ENCODE data around the gene MBD3L1.

MBD3L1 gene

GRCh38 chr19:8880868-8881488, 48.8 kb downstream of the MBD3L1 start:
- no peak for DNase-seq (ENCODE audit: low read depth)

- DNase-seq (ENCODE audit: low read depth) = no peak
Measured at GRCh38 chr19:8881512-8881911, 49.3 kb downstream of the MBD3L1 start.

- DNase-seq (ENCODE audit: low read depth) = no peak
Measured at GRCh38 chr19:8884416-8884815, 52.2 kb downstream of the MBD3L1 start.

- no peak for DNase-seq (ENCODE audit: low read depth)
Measured at GRCh38 chr19:8887364-8887763, 55.2 kb downstream of the MBD3L1 start.

GRCh38 chr19:8890260-8890659, 58.1 kb downstream of the MBD3L1 start:
- DNase-seq (ENCODE audit: low read depth) = no peak

Data from stimulated activated CD4-positive, alpha-beta T cell treated with anti-CD3 and anti-CD28 coated beads, Interleukin-2, amount 100 ng/mL, for 4 hours (primary cell).